Measurements from ENCODE around the gene KRTAP9-1. TPM values are rescaled to one million over a fixed set of nuclear protein-coding genes. Genes with fewer than 3 reads are reported as not detected.
"Not testable (repeated sequence)": the region's sequence is repeated elsewhere in the genome, so short reads cannot be mapped to it uniquely, and the experiment has no call there.

The KRTAP9-1 gene
- total and polyA plus RNA-seq, 4 donors: not detected

GRCh38 chr17:41147531-41148204, 42.0 kb upstream of the KRTAP9-1 start:
- TF ChIP-seq MAX (IDR thresholded peaks at IDR 0.05) (no peak), TAF1 (conservative IDR thresholded peaks at IDR 0.05) (no peak), EGR1 (IDR thresholded peaks at IDR 0.05; ENCODE audit: low read depth in 2 of 2) (no peak), SP1 (IDR thresholded peaks at IDR 0.05) (no peak), HNF4A (conservative IDR thresholded peaks at IDR 0.05) (no peak)

GRCh38 chr17:41148971-41149651, 40.6 kb upstream of the KRTAP9-1 start:
- H3K27me3 ChIP-seq (ENCODE audit: control insufficient read depth in 4 of 4, insufficient read depth in 4 of 4, low read length in 3 of 4); H3K9me3 ChIP-seq (ENCODE audit: control insufficient read depth in 4 of 4, low read length in 3 of 4); H3K27ac ChIP-seq (ENCODE audit: low read depth in 1 of 2, low read length in 2 of 2); DNase-seq (ENCODE audit: low spot score); H3K9ac ChIP-seq (ENCODE audit: low read depth in 1 of 2, low read length in 2 of 2); H3K36me3 ChIP-seq (ENCODE audit: control insufficient read depth in 4 of 4, insufficient read depth in 3 of 4, low read depth in 1 of 4, low read length in 3 of 4); H3K4me3 ChIP-seq (ENCODE audit: low read depth in 1 of 3, low read length in 3 of 3); H3K4me1 ChIP-seq (ENCODE audit: control insufficient read depth in 4 of 4, insufficient read depth in 4 of 4, low read length in 3 of 4): not testable (repeated sequence)
- WGBS: 71% methylated on average over 10 of the region's 10 CpGs

More at GRCh38 chr17:41147531-41148204, 42.0 kb upstream of the KRTAP9-1 start:
- Histone ChIP-seq H3K27ac (ENCODE audit: low read depth in 1 of 2, low read length in 2 of 2) (no peak overlapping the region), H3K9me3 (ENCODE audit: control insufficient read depth in 4 of 4, low read length in 3 of 4) (peaks cover 2 to 14% (median 7%) of the 10 kb centered on the region in 4 donors), H3K4me3 (ENCODE audit: low read depth in 1 of 3, low read length in 3 of 3) (no peak overlapping the region), H3K27me3 (ENCODE audit: control insufficient read depth in 4 of 4, insufficient read depth in 4 of 4, low read length in 3 of 4) (peaks cover 0 to 5% (median 0%) of the 10 kb centered on the region in 4 donors), H3K9ac (ENCODE audit: low read depth in 1 of 2, low read length in 2 of 2) (no peak overlapping the region), H3K4me1 (ENCODE audit: control insufficient read depth in 4 of 4, insufficient read depth in 4 of 4, low read length in 3 of 4) (no peaks in the 10 kb centered on the region), H3K36me3 (ENCODE audit: control insufficient read depth in 4 of 4, insufficient read depth in 3 of 4, low read depth in 1 of 4, low read length in 3 of 4) (no peaks in the 10 kb centered on the region)
- WGBS: 90% methylated on average over 2 of the region's 2 CpGs
- no peak for DNase-seq (ENCODE audit: low spot score)

GRCh38 chr17:41149652-41149985, 40.1 kb upstream of the KRTAP9-1 start, which contains the start of gene KRTAP4-5:
Gene KRTAP4-5, minus strand, starts transcription at chr17:41149825. Its CDS starts 58 bp downstream, at chr17:41149767.
- Histone ChIP-seq H3K27me3 (ENCODE audit: control insufficient read depth in 4 of 4, insufficient read depth in 4 of 4, low read length in 3 of 4) (peaks cover 0 to 3% (median 0%) of the 10 kb centered on the region in 4 donors), H3K9ac (ENCODE audit: low read depth in 1 of 2, low read length in 2 of 2) (no peak within 1 kb of the TSS), H3K36me3 (ENCODE audit: control insufficient read depth in 4 of 4, insufficient read depth in 3 of 4, low read depth in 1 of 4, low read length in 3 of 4) (no peaks in the 10 kb centered on the region), H3K9me3 (ENCODE audit: control insufficient read depth in 4 of 4, low read length in 3 of 4) (no peaks in the 10 kb centered on the region), H3K4me1 (ENCODE audit: control insufficient read depth in 4 of 4, insufficient read depth in 4 of 4, low read length in 3 of 4) (no peaks in the 10 kb centered on the region), H3K27ac (ENCODE audit: low read depth in 1 of 2, low read length in 2 of 2) (no peak within 1 kb of the TSS), H3K4me3 (ENCODE audit: low read depth in 1 of 3, low read length in 3 of 3) (no peak within 1 kb of the TSS)
- no peak for TF ChIP-seq EGR1 (IDR thresholded peaks at IDR 0.05; ENCODE audit: low read depth in 2 of 2)
- no peak for TF ChIP-seq JUND (IDR thresholded peaks at IDR 0.05)
- TF ChIP-seq HNF4A (conservative IDR thresholded peaks at IDR 0.05): no peak
- TF ChIP-seq FOXA2 (IDR thresholded peaks at IDR 0.05): no peak
- no peak for TF ChIP-seq RXRA (IDR thresholded peaks at IDR 0.05)
- no peak for TF ChIP-seq MAX (IDR thresholded peaks at IDR 0.05)
- TF ChIP-seq YY1 (IDR thresholded peaks at IDR 0.05): no peak
- TF ChIP-seq REST (IDR thresholded peaks at IDR 0.05): no peak
- no peak for TF ChIP-seq NR2F2 (IDR thresholded peaks at IDR 0.05)
- TF ChIP-seq TAF1 (conservative IDR thresholded peaks at IDR 0.05): no peak
- no peak for TF ChIP-seq ATF3 (IDR thresholded peaks at IDR 0.05)
- TF ChIP-seq FOXA1 (IDR thresholded peaks at IDR 0.05): no peak
- TF ChIP-seq RAD21 (IDR thresholded peaks at IDR 0.05): no peak
- TF ChIP-seq ZBTB33 (IDR thresholded peaks at IDR 0.05): no peak
- no peak for TF ChIP-seq GABPA (IDR thresholded peaks at IDR 0.05 in 1 of 2, conservative IDR thresholded peaks at IDR 0.05 in 1 of 2)
- TF ChIP-seq SP1 (IDR thresholded peaks at IDR 0.05): no peak
- no peak for TF ChIP-seq HNF4G (IDR thresholded peaks at IDR 0.05)
- no peak for TF ChIP-seq CTCF (IDR thresholded peaks at IDR 0.05; ENCODE audit: low read depth, low read length, missing input control)
- no peak for DNase-seq (ENCODE audit: low spot score)
- 42% methylated on average over 2 of the region's 2 CpGs for WGBS
